ENCODE measurements around the gene MRPS9. TPM values are rescaled to one million over a fixed set of nuclear protein-coding genes. Genes with fewer than 3 reads are reported as not detected.
A peak's percentile ranks its signal among the peaks of the same experiment; 100 is the strongest.

MRPS9 gene
- total and polyA plus RNA-seq, 2 experiments from 2014 or later, result 64.7 to 78.9 TPM

DNA sequence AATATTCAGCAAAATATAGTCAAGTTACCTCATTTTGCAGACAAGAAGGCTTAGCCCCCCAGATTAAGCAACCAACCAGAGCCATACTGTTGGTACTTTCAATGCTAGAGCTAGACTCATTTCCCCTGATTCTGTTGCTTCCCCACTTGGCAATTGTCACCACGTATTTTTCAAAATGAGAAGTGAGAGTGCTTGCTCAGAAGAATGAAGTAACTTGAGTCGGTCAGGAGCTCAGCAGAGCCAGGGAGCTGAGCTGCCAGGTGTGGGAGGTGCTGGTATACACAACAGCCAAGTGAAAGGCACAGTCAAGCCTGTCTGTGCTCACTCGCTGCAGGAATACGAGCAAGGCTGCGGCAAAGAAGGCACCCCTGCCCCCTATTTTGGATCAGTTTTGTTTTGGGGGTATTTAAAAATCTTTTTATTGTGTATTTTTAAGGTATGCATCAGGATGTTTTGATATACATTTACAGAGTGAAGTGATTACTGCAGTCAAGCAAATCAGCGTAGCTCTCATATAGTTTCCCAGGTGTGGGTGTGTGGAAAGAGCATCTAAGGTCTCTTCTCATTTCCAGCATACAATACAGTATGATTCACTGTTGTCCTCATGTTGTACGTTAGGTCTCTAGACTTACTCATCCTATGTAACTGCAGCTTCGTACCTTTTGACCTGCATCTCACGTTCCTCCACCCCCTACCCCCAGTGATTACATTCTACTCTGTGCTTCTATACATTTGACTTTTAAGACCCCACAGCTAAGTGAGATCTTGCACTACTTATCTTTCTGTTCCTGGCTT, 62.4 kb downstream of the MRPS9 start (continued):
- TF ChIP-seq ZNF462 (CRISPR knock-in tag; IDR thresholded peaks at IDR 0.05) (no peak), EZH2 (IDR thresholded peaks at IDR 0.05; ENCODE audit: low read depth, unreplicated experiment) (no peak), STAT1 (IDR thresholded peaks at IDR 0.05; ENCODE audit: unreplicated experiment) (no peak), EZH2phosphoT487 (IDR thresholded peaks at IDR 0.05; ENCODE audit: unreplicated experiment) (no peak), CREB1 (CRISPR knock-in tag; IDR thresholded peaks at IDR 0.05; ENCODE audit: low read depth) (no peak)

GRCh38 chr2:105102001-105102400, 64.1 kb downstream of the MRPS9 start:
- Histone ChIP-seq H3F3A (replicated peaks; ENCODE audit: low read depth) (no peaks in the 10 kb centered on the region), H3K27ac (ENCODE audit: low read depth) (peak overlapping the region; percentile 76), H3K4me3 (no peak overlapping the region), H3K27me3 (ENCODE audit: insufficient read depth) (no peaks in the 10 kb centered on the region), H3K36me3 (ENCODE audit: insufficient read depth) (0 out of 2 replicates have a peak, but pooled peaks cover 9% of the 10 kb centered on the region), H4K20me1 (replicated peaks; ENCODE audit: insufficient read depth) (no peaks in the 10 kb centered on the region), H3K79me2 (replicated peaks; ENCODE audit: insufficient read depth) (no peaks in the 10 kb centered on the region), H3K4me1 (ENCODE audit: insufficient read depth) (peaks cover 14% of the 10 kb centered on the region), H3K9me2 (ENCODE audit: insufficient read depth) (no peaks in the 10 kb centered on the region), H2AFZ (no peak overlapping the region), H3K4me2 (no peak overlapping the region)
- Mint-ChIP-seq H3K36me3 (ENCODE audit: low read depth) (peaks cover 34% of the 10 kb centered on the region), H3K9me3 (no peaks in the 10 kb centered on the region), H3K27me3 (ENCODE audit: insufficient read depth, low read depth, poor library complexity) (peaks cover 13% of the 10 kb centered on the region), H3K27ac (peak overlapping the region; percentile 55; the same call in 1 of the 2 replicates), H3K4me1 (peaks cover 29% of the 10 kb centered on the region), H3K4me3 (peak overlapping the region; percentile 23; the same call in 1 of the 3 replicates)
- ATAC-seq, result no peak
- no peak for DNase-seq (ENCODE audit: low spot score)
- TF ChIP-seq EZH2 (IDR thresholded peaks at IDR 0.05; ENCODE audit: low read depth, unreplicated experiment), result no peak
- no peak for TF ChIP-seq CTCF (conservative IDR thresholded peaks at IDR 0.05; ENCODE audit: low read depth in 2 of 2)
- no peak for TF ChIP-seq STAT1 (IDR thresholded peaks at IDR 0.05; ENCODE audit: unreplicated experiment)
- TF ChIP-seq POLR2AphosphoS5 (IDR thresholded peaks at IDR 0.05; ENCODE audit: low read depth), result no peak
- TF ChIP-seq ZNF114 (CRISPR knock-in tag; IDR thresholded peaks at IDR 0.05), result no peak
- no peak for TF ChIP-seq CREB1 (CRISPR knock-in tag; IDR thresholded peaks at IDR 0.05; ENCODE audit: low read depth)
- TF ChIP-seq, protein P1, sequence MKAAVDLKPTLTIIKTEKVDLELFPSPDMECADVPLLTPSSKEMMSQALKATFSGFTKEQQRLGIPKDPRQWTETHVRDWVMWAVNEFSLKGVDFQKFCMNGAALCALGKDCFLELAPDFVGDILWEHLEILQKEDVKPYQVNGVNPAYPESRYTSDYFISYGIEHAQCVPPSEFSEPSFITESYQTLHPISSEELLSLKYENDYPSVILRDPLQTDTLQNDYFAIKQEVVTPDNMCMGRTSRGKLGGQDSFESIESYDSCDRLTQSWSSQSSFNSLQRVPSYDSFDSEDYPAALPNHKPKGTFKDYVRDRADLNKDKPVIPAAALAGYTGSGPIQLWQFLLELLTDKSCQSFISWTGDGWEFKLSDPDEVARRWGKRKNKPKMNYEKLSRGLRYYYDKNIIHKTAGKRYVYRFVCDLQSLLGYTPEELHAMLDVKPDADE (IDR thresholded peaks at IDR 0.05), result no peak
- no peak for TF ChIP-seq REST (IDR thresholded peaks at IDR 0.05; ENCODE audit: unreplicated experiment)
- TF ChIP-seq ZNF331 (CRISPR knock-in tag; IDR thresholded peaks at IDR 0.05; ENCODE audit: low read depth), result no peak

Measured in GM23338 (cell line).